HCT116 (cell line): ENCODE data around the gene GABRP.

Experiments
- EZH2 ChIP-seq: fragments of 200-600 bp; sonication (generic); IDR thresholded peaks from 2 replicates; pipeline ENCODE4 v1.6.1; 2017; ENCODE audit warnings: antibody characterized with exemption, mixed run types
- EZH2phosphoT487 ChIP-seq: fragments of 200-600 bp; IDR thresholded peaks from 2 replicates; pipeline ENCODE4 v1.6.1; 2018; ENCODE audit warnings: antibody characterized with exemption, borderline replicate concordance
- POLR2A ChIP-seq: IDR thresholded peaks from 2 replicates; pipeline ENCODE4 v1.7.0; 2011; ENCODE audit warnings: borderline replicate concordance; ENCODE audit not compliant: insufficient read depth, insufficient read length; ENCODE audit errors: extremely low read depth
- POLR2AphosphoS5 ChIP-seq: IDR thresholded peaks from 2 replicates; pipeline ENCODE4 v1.6.1; 2011; ENCODE audit warnings: mild to moderate bottlenecking, low read depth, low read length, moderate library complexity
- RAD21 ChIP-seq: IDR thresholded peaks from 2 replicates; pipeline ENCODE4 v1.6.1; 2012; ENCODE audit warnings: low read depth, mild to moderate bottlenecking
- TCF7L2 ChIP-seq: IDR thresholded peaks from 2 replicates; pipeline ENCODE4 v1.7.0; 2011; ENCODE audit warnings: borderline replicate concordance, inconsistent platforms; ENCODE audit not compliant: insufficient read depth, insufficient read length; ENCODE audit errors: extremely low read depth
- YY1 ChIP-seq: IDR thresholded peaks from 2 replicates; pipeline ENCODE4 v1.6.1; 2011; ENCODE audit warnings: low read length, low read depth, moderate library complexity, mild to moderate bottlenecking; ENCODE audit not compliant: insufficient replicate concordance; ENCODE audit errors: extremely low read depth
- ZFX ChIP-seq: fragments of 450-650 bp; IDR thresholded peaks from 2 replicates; pipeline ENCODE4 v1.6.1; 2017
- TF ChIP-seq, protein P1 (sequence below), 3 experiments: fragments of 200-600 bp in 1 of 3; sonication (generic) in 1 of 3; IDR thresholded peaks in 2 of 3; conservative IDR thresholded peaks in 1 of 3; 2 replicates each; pipeline ENCODE4 v1.5.1; 2012 to 2017; ENCODE audit warnings: low read depth in 2 of 3, low read length in 2 of 3, antibody characterized with exemption in 1 of 3, borderline replicate concordance in 1 of 3, control low read depth in 1 of 3, mild to moderate bottlenecking in 1 of 3, mixed read lengths in 1 of 3, mixed run types in 1 of 3, moderate library complexity in 1 of 3; ENCODE audit not compliant: insufficient read depth in 1 of 3
- TF ChIP-seq, protein P2 (sequence below): IDR thresholded peaks from 2 replicates; pipeline ENCODE4 v1.6.1; 2012; ENCODE audit warnings: low read depth
- TF ChIP-seq, protein P3 (sequence below): IDR thresholded peaks from 2 replicates; pipeline ENCODE4 v1.6.1; 2012
- TF ChIP-seq, protein P4 (sequence below): IDR thresholded peaks from 2 replicates; pipeline ENCODE4 v1.6.1; 2012

DNA sequence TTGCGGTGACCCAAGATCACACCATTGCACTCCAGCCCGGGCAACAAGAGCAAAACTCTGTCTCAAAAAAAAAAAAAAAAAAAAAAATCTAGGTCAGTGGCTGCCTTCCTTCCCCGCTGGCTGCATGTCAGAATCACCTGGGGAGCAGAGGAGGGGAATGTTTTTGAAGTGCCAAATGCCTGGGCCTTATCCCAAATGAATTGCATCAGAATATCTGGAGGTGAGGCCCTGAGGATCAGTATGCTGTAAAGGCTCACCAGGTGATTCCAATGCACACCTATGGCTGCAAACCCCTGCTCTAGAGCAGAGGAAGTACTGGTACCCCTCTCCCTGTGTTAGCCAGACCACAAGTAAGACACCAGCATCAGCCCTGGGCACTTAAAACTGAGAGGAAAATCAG, 44.7 kb upstream of the GABRP start:
- TF ChIP-seq EZH2phosphoT487 (no peak), POLR2AphosphoS5 (no peak), EZH2 (no peak), TCF7L2 (no peak), ZFX (no peak), YY1 (no peak), POLR2A (no peak), RAD21 (no peak)
- TF ChIP-seq, protein P1, sequence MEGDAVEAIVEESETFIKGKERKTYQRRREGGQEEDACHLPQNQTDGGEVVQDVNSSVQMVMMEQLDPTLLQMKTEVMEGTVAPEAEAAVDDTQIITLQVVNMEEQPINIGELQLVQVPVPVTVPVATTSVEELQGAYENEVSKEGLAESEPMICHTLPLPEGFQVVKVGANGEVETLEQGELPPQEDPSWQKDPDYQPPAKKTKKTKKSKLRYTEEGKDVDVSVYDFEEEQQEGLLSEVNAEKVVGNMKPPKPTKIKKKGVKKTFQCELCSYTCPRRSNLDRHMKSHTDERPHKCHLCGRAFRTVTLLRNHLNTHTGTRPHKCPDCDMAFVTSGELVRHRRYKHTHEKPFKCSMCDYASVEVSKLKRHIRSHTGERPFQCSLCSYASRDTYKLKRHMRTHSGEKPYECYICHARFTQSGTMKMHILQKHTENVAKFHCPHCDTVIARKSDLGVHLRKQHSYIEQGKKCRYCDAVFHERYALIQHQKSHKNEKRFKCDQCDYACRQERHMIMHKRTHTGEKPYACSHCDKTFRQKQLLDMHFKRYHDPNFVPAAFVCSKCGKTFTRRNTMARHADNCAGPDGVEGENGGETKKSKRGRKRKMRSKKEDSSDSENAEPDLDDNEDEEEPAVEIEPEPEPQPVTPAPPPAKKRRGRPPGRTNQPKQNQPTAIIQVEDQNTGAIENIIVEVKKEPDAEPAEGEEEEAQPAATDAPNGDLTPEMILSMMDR (IDR thresholded peaks at IDR 0.05 in 2 of 3, conservative IDR thresholded peaks at IDR 0.05 in 1 of 3; ENCODE audit: borderline replicate concordance in 1 of 3, insufficient read depth in 1 of 3, low read depth in 2 of 3, low read length in 2 of 3), result no peak
- TF ChIP-seq, protein P2, sequence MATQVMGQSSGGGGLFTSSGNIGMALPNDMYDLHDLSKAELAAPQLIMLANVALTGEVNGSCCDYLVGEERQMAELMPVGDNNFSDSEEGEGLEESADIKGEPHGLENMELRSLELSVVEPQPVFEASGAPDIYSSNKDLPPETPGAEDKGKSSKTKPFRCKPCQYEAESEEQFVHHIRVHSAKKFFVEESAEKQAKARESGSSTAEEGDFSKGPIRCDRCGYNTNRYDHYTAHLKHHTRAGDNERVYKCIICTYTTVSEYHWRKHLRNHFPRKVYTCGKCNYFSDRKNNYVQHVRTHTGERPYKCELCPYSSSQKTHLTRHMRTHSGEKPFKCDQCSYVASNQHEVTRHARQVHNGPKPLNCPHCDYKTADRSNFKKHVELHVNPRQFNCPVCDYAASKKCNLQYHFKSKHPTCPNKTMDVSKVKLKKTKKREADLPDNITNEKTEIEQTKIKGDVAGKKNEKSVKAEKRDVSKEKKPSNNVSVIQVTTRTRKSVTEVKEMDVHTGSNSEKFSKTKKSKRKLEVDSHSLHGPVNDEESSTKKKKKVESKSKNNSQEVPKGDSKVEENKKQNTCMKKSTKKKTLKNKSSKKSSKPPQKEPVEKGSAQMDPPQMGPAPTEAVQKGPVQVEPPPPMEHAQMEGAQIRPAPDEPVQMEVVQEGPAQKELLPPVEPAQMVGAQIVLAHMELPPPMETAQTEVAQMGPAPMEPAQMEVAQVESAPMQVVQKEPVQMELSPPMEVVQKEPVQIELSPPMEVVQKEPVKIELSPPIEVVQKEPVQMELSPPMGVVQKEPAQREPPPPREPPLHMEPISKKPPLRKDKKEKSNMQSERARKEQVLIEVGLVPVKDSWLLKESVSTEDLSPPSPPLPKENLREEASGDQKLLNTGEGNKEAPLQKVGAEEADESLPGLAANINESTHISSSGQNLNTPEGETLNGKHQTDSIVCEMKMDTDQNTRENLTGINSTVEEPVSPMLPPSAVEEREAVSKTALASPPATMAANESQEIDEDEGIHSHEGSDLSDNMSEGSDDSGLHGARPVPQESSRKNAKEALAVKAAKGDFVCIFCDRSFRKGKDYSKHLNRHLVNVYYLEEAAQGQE, result no peak
- TF ChIP-seq, protein P3, sequence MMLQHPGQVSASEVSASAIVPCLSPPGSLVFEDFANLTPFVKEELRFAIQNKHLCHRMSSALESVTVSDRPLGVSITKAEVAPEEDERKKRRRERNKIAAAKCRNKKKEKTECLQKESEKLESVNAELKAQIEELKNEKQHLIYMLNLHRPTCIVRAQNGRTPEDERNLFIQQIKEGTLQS, result no peak
- TF ChIP-seq, protein P4, sequence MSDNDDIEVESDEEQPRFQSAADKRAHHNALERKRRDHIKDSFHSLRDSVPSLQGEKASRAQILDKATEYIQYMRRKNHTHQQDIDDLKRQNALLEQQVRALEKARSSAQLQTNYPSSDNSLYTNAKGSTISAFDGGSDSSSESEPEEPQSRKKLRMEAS, result no peak
